ENCODE data around the gene BBX.

DNA sequence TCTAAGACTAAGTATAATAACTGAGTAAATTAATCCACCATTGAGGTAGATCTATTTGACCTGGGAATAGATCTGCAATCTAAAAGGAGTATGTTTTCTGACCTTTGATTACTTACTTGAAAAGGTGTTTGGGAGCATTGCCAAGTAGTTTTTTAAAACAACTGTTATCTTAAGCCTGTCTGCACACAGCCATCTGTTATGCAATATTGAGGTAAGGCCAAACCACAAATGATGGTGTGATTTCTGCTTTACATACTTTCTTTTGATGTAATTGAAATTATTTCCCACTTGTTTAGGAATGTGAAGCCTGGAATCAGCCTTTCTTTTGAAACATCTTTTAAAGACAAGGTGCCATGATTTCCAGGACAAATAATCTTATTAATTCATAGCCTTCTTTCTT is 274.0 kb downstream of the BBX start:
- TF ChIP-seq CTCF (IDR thresholded peaks at IDR 0.05) (no peak), POLR2A (IDR thresholded peaks at IDR 0.05) (no peak)

All from lower leg skin (tissue), 3 donors.